Retinal pigment epithelial cell (primary cell): ENCODE data around the gene WDFY3.

Experiments used
- DNase-seq: peaks from one replicate; pipeline ENCODE4 v3.0.0-alpha.2; 2010; ENCODE audit warnings: low read depth
- H3K4me3 ChIP-seq: 2 replicates; pipeline ENCODE4 v1.5.1; 2011; ENCODE audit warnings: mild to moderate bottlenecking, low read length, control low read depth, moderate library complexity
- TF ChIP-seq, protein P1 (sequence below): conservative IDR thresholded peaks from 2 replicates; pipeline ENCODE4 v1.5.1; 2011; ENCODE audit warnings: low read depth, low read length, control low read depth, inconsistent platforms

WDFY3 gene

DNA sequence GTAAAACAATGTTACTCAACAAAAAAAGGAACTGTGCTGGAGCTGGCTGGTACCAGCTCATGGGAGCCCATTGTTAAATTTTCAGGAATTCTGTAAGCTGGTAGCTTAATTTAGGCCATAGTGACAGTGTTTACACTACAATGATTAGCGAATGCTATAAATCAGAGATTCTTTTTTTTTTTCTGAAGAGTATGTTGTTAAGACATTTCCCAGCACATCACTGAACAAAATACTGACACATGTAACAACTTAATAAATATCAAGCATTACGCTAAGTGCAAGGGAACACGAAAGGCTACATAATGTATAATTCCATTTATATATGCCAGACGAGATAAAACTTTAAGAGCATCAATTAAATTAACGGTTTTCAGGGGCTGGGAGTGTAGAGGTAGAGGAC is 4.4 kb downstream of the WDFY3 start:
- DNase-seq = peak; percentile 41
- TF ChIP-seq, protein P1, sequence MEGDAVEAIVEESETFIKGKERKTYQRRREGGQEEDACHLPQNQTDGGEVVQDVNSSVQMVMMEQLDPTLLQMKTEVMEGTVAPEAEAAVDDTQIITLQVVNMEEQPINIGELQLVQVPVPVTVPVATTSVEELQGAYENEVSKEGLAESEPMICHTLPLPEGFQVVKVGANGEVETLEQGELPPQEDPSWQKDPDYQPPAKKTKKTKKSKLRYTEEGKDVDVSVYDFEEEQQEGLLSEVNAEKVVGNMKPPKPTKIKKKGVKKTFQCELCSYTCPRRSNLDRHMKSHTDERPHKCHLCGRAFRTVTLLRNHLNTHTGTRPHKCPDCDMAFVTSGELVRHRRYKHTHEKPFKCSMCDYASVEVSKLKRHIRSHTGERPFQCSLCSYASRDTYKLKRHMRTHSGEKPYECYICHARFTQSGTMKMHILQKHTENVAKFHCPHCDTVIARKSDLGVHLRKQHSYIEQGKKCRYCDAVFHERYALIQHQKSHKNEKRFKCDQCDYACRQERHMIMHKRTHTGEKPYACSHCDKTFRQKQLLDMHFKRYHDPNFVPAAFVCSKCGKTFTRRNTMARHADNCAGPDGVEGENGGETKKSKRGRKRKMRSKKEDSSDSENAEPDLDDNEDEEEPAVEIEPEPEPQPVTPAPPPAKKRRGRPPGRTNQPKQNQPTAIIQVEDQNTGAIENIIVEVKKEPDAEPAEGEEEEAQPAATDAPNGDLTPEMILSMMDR = no peak
- H3K4me3 ChIP-seq = no peak overlapping the region

DNA sequence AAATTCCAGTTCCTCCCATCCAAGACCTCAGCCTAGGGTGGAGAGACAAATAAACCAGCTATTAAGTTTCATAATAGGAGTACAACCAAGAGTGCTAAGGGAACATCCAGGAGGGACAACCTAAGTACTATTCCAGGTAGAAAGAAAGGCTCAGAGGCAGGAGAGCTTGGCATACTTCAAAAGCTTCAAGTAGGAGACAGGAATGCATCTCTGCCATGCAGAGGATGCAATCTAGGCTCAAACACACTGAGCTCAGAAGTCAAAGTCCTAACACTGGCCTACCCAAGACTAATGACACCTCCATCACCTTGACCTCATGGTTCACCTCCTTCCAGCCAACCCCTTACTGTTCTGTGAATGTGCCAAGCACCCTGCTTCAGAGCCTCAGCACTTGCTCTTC is 8.1 kb downstream of the WDFY3 start:
- TF ChIP-seq, protein P1 = no peak
- H3K4me3 ChIP-seq = no peak overlapping the region
- DNase-seq = no peak

DNA sequence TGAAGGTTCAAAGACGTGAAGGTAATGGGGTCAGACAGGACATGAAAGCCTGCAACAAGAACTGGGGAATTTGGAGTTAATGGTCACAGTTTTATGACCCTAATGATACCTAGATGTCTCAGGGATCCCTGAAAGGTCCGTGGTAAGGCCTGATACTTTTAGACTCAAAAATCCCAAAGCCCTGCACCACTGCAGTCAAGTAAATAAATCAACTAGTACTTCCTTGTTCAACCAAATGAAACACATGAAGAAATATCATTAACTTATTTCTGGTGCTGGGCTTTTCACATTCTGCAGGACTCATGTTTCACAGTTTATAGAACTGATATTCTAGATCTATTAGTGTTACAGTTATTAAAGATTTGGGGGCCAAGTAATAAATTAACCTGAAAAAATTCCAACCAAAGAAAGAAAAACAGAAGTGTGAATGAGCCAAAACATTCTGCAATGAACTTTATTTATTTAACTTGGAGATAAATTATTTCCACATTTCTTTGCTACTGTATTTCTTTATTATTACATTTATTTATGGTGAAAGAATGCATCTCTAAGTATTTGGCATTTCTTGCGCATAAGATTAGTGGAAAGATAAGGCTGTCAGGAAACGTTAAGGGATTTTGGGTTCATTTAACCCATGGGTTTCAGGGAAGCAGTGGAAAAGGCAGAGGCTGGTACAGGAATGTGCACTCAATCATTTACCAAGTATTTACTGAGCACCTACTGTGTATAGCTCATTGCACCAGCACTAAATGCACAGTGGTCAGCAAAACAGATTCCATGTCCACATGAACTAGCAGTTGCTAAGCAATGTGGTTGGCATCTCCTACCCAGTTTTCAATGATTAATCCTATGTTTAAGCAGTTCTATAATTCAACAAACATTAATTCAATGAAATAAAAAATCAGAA is 8.7 kb downstream of the WDFY3 start:
- peak; percentile 86 for DNase-seq
- TF ChIP-seq, protein P1 = no peak
- H3K4me3 ChIP-seq = no peak overlapping the region

DNA sequence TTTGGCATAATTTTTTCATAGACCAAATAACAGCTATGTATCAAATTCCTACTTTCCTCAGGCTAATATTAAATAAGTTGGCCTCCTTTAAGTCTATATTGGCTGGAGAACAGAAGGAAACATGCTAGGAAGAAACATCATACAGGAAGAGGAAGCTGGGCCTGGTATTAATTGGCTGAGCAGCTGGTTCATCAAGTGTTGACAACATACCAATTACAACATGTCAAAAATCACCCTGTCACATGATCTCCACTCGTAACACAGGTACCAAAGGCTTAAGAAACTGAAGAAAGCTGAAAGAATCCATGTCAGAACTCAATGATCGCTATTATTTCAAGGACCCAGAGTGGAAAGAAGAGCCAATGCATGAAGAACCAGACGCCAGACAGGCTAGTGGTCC is 10.5 kb downstream of the WDFY3 start:
- no peak for DNase-seq
- TF ChIP-seq, protein P1 = no peak
- H3K4me3 ChIP-seq = no peak overlapping the region

DNA sequence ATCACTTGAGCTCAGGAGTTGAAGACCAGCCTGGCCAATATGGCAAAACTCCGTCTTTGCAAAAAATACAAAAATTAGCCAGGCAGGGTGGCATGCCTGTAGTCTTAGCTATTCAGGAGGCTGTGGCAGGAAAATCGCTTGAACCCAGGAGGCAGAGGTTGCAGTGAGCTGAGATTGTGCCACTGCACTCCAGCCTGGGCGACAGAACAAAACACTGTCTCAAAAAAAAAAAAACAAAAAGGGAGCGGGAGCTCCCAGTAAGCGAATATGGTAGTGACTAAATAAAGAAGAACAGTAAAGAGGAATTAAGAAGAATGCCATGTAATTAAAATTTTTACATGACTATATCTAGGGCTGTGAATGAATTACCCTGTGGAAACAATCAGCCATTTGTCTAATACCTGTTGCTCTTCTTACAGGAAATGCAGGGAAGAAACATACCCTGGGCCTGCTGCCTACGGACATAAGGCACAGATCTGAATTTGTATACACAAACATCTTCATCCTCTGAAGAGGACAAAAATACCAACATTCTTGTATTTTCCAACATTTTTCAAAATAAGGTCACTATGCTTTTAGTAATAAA is 11.4 kb downstream of the WDFY3 start:
- DNase-seq = no peak
- no peak overlapping the region for H3K4me3 ChIP-seq
- TF ChIP-seq, protein P1 = no peak

DNA sequence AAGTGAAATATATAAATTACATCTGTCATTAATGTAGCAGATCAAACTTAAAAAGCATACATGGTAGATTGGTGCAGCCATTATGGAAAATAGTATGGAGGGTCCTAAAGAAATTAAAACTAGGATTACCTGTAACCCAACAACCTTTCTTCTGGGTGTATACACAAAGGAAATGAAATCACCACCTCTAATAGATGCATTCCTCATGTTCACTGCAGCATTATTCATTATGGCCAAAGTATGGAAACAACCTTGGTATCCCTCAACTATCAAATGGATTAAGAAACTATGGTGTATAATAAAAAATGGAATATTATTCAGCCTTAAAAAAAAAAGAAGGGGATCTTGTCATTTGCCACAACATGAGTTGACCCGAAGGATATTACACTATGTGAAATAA is 13.7 kb downstream of the WDFY3 start:
- no peak for DNase-seq
- TF ChIP-seq, protein P1 = no peak
- H3K4me3 ChIP-seq = no peak overlapping the region

DNA sequence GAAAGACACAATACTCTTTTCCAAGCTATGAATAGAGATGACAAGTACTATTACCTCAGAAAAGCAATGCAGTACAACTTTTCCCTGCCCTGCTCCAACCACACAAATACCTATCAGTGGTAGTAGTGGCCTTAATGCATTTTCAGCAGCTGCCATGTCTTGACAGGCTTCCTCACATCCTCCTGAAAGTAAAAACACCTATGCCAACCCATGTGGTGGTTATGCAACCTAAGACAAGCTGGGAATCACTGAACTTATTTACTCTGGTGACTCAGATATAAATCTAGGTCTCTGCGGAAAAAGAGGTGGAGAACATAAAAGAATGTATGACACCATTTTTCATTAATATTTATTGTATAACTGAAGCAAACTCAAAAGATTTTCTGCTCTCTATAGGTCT is 14.5 kb downstream of the WDFY3 start:
- no peak overlapping the region for H3K4me3 ChIP-seq
- TF ChIP-seq, protein P1 = no peak
- DNase-seq = peak; percentile 50
